Measurements from ENCODE around the gene SHF.
"Not testable (repeated sequence)": the region's sequence is repeated elsewhere in the genome, so short reads cannot be mapped to it uniquely, and the experiment has no call there.

The SHF gene

DNA sequence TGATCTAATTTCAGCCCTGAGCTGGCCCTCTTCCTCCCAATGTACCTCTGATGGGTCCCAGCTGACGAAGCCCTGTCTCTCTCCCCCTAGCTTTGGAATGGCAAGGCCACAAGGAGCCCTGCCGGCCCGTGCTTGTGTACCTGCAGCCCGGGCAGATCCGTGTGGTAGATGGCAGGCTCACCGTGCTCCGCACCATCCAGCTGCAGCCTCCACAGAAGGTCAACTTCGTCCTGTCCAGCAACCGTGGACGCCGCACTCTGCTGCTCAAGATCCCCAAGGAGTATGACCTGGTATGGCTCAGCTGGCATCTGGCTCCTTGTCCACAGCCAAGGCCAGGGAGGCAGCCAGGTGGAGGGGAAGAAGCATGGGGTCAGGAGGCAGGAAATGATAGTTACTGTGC, 43.8 kb downstream of the SHF start:
- DNase-seq (ENCODE audit: low spot score), result no peak

DNA sequence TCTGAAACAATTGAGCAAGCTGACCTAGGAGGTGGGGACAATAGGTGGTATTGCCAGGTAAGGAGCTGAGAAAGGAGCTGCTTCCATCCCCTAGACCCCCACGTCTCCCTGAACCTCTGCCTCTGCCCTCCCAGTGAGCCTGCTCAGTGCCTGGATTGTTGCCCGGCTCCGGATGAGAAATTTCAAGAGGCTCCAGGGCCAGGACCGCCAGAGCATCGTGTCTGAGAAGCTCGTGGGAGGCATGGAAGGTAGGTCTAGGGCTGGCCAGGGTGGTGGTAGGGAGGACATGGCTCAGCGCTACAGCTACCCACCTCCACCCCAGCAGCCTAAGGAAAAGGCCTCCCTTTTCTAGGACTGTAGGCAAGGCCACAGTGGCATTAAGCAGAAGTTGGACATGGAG, 44.7 kb downstream of the SHF start:
- DNase-seq (ENCODE audit: low spot score), result no peak

DNA sequence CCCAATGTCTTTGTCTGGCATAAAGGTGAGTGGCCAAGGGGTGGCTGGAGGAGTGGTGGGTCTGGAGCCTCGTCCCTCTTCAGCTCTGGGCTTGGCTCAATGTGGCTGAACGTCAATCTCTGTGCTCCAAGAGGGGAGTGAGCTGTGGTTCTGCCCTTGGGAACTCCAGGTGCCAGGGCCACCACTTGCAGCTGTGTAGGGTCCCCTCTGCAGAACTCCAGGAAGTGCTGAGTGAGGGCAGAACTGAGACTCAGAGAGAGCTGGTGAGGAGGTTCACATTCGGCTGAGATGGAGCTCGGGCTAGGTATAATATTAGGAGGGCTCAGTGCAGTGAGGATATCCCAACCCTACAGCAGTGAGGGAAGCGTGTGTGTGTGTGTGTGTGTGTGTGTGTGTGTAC, 46.4 kb downstream of the SHF start:
- DNase-seq (ENCODE audit: low spot score), result no peak

DNA sequence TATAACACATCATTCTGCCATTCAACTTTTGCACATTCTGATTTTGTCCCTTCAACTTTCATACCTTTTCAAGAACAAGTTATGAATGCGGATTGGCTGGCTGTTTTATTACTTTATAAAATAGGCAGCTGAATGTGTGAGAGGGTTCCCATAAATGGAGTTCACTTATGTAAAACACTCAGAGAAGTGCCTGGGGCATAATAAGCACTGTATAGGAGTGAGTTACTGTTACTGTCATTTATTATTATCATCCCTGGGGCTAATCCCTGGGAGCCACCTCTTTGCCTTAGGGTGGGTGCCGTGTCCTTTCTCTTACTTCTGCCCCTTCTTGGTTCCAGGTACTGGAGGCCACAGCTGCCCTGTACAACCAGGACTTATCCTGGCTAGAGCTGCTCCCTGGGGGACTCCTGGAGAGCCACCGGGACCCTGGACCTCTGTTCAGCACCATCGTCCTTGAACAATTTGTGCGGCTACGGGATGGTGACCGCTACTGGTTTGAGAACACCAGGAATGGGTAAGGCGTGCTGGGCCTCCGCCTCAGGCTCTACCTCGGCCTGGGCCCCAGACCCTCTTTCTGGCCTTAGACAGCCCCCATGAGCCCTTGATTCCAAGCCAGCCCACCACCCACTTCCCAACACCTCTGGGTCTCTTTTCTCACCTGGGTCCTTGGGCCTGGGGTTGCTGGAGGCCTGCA, 47.1 kb downstream of the SHF start:
- DNase-seq (ENCODE audit: low spot score), result no peak

DNA sequence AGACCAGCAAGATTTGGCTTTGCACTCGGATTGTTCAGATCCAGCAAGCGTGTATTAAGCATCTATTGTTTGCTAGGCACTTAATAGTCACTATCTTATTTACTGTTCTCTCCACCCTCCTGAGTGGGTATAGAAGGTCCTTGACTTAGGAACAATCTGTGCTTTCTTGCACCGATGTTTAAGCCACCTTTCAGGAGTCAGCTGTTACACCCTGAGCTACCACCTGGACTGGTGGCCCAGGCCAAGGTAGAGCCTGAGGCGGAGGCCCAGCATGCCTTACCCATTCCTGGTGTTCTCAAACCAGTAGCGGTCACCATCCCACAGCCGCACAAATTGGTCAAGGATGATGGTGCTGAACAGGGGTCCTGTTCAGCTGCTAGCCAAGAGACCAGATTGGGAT, 48.0 kb downstream of the SHF start:
- no peak for DNase-seq (ENCODE audit: low spot score)

DNA sequence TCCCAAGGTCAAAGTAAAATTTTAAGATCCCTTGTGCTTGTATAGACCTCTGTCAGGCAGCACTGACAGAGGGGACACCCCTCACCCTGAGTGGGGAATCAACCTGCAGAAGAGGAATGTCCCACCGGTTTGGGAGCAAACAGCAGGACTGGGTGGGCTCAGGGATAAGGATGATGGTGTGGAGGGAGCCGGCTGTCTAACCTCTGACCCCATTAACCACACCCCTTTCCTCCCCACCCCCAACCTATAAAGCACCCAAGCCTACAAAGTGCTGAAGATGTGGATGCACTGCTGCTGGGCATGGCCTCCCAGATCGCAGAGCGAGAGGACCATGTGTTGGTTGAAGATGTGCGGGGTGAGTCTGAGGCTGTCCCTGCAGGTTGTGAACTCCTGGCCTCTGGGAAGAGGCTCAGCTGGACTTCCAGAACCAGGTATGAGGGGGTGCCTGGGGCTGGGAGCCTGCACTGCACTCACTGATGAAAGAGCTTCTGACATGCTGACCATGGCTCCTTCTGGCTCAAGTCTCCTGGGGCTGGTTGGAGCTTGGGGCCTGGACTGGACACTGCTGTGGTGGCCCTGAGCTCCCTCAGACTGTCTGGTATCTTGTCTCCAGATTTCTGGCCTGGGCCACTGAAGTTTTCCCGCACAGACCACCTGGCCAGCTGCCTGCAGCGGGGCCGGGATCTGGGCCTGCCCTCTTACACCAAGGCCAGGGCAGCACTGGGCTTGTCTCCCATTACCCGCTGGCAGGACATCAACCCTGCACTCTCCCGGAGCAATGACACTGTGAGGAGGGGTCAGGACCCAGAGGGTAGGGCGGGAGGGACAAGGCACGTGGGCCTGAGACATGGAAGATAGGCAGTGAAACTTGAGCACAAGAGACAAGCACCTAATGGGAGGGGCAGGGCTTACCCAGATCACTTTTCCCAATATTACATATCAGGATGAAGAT, 48.7 kb downstream of the SHF start:
- no peak for DNase-seq (ENCODE audit: low spot score)

DNA sequence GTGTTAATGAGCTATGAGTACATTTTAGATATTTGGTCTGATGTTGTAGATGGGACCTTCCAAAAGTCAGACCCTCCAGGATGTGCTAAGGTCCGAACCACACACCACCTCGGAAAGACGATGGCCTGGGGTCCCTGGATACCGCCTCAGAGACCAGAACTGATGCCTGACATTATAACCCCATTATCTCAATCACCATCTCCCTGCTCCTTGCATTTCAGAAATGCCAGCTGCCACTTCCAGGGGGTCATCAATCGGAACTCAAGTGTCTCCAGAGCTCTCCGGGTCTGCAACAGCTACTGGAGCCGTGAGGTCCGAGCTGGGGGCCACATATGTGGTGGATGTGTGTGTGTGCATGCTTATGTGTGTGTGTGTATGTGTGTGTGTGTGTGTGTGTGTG, 50.1 kb downstream of the SHF start:
- no peak for DNase-seq (ENCODE audit: low spot score)

DNA sequence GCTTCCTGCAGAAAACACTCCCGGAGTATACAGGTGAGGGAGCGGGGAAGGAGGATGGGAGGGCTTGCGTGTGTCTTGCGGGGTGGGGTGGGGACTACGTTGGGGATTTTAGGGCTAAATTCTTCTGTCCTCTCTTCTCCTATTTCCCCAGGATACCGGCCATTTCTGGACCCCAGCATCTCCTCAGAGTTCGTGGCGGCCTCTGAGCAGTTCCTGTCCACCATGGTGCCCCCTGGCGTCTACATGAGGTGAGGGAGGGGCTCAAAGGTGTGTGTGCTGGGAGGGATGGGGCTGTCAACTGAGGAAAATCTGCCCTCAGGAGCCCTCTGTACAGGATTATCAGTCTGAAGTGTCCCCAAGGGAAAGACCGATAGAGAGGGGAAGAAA, 51.4 kb downstream of the SHF start:
- DNase-seq (ENCODE audit: low spot score), result no peak

DNA sequence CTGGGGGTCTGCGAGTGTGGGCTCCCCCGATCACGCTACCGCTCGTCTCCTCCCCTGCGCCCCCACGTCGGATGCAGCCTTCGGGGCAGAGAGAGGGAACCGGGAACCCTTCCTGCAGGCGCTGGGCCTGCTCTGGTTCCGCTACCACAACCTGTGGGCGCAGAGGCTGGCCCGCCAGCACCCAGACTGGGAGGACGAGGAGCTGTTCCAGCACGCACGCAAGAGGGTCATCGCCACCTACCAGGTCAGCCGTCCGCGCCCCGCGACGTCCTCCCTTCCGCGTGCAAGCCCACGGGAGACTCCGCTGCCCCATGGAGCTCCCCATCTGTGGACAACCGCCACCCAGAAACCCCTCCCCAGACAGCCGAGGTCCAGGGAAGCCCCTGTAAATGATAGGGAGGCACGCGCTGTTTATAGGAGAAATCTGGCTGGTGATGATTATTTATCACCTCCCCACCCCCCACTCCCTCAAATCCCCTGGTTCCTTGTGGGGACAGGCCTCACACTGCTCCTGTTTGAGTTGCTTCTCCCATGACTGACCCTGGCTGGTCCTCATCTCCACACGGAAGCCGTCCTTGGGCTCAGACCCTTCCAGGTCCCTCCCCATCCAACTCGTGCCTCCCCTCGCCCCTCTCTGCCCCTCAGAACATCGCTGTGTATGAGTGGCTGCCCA, 51.9 kb downstream of the SHF start:
- DNase-seq (ENCODE audit: low spot score), result not testable (repeated sequence)

DNA sequence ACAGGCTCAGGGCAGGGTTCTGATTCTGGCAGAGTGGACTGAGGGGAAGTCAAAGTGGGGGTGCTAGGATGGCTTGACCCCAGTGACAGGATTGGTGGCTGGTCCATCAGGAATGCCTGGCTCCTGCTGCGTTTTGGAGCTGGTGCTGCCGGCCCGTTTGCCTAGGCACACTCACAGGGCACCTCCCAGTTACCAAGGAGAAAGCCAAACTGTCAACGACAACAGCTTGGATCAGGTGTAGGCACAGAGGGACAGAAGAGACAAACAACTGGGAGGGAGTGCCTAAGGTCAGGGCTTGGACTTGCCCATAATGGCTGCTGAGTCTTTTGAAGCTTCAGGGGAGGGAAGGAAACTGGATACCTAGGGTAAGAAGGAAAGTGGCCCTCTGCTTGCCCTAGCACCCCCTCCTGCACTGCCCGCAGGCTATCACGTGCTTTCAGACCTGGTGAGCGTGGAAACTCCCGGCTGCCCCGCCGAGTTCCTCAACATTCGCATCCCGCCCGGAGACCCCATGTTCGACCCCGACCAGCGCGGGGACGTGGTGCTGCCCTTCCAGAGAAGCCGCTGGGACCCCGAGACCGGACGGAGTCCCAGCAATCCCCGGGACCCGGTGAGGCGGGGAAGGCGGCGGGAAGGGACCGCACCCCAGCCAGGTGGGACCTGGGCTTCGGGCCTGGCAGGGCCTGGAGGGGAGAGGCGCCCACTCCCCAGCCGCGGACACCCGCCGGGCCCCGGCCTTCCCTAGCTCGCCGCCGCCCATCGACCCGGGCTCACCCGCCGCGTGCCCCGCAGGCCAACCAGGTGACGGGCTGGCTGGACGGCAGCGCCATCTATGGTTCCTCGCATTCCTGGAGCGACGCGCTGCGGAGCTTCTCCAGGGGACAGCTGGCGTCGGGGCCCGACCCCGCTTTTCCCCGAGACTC, 52.8 kb downstream of the SHF start:
- no peak for DNase-seq (ENCODE audit: low spot score)

DNA sequence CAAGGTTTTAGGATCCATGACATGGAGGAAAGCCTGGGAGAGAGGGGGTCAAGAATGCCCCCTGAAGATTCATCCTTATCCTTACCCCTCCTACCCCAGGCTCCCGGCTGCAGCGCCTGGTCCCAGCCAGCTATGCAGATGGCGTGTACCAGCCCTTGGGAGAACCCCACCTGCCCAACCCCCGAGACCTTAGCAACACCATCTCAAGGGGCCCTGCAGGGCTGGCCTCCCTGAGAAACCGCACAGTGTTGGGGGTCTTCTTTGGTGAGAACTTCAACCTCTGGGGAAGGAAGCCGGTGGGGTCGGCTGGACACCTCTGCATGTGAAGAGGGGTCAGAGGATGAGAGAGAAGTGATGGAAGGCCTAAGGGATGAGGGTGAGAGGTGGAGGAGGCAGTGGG, 53.7 kb downstream of the SHF start:
- no peak for DNase-seq (ENCODE audit: low spot score)

DNA sequence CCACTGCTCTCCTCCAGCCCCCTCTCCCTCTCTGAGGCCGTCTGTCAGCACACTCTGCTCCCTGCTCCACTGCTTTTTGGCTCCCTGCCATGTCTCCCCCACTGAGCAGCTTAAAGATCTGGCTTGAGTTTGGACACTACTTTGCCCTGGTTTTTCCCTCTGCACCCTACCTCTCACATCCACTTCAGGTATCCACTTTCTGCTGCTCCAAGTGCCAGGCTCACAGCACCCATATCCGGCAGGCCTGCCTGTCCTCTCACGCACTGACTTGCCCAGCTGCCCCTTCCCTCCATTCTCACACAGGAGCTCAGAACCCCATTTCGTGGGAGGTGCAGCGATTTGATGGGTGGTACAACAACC, 54.2 kb downstream of the SHF start:
- DNase-seq (ENCODE audit: low spot score), result no peak

DNA sequence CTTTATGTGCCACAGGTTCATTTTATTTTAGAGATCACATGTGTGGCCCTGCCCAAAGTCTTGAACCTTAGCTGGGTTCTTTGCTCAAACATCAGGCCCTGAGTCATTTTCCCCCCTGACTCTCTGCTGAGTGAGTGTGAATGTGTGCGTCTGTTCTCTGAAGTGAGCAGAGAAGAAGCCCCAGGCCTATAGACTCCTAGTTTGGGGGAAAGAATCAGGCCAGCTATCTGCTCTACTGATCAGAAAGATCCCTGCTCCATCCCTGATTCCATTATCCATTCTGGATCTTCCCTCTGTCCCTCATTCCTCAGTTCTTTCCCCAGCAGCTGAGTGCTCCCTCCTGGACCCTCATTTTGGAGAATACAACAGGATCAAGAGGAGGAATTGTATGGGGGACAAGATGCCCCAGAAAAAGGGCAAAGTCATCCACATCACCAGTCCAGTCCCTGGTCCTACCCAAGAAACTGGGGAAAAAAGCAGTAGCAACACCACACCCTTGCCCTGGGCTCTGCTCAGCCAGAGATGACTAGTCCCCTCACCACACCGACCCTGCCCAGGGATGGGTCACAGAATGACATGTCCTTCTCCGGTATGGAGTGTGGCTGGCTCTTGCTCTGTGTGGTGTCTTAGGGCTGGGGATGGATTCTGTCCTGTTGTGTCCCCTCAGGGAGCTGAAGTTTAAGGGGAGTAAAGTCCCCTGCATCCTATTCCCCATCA, 54.8 kb downstream of the SHF start:
- no peak for DNase-seq (ENCODE audit: low spot score)

DNA sequence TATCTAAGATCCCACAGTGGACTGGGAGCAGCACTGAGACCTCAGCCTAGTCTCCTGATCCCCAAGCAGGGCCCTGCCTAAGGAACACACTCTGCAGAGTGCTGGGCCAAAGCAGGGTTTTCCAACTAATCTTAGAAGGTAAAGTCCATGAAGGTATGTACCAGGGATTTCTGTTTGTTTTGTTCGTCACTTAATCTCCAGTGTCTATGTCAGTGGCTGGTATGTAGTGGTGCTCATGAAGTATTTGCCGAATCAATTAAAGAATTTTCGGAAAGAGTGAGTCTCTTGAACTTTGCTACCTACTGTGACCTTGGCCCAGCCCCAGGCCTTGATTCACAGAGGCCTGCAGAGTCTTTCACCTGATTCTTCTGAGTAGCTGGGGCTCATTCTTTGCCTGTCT, 56.3 kb downstream of the SHF start:
- DNase-seq (ENCODE audit: low spot score), result no peak

DNA sequence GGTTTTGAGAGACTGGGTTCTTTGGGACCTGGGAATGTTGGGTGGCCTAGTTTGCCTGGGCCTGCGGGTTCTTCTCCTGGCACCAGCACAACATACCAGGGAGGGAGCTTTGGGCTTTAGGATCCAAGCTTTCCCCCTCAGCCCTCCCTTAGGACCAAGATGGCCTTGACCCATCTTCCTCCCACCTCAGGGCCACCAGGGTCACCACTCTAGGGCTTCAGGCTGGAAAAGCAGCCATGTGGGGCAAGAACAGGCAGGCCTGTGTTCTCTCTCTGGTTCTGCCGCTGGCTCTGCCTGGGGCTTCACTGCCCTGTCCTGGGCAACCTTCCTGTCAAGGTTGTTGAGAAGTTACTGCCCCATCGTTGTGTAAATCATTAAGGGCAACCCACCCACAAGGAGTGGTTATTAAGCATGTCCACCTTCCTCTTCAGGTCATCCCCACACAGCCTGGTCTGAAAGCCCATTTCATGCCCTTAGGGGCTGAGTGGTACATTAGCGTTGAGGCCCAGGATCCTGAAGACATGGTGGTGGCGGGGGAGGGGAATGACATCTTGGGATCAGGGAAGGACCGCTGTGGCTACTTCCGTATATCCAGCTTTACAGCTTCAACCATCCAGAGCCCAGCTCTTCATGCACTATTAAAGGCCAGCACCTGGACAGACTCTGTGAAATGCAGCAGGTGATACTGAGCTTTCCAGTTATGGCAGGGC, 57.3 kb downstream of the SHF start:
- no peak for DNase-seq (ENCODE audit: low spot score)

DNA sequence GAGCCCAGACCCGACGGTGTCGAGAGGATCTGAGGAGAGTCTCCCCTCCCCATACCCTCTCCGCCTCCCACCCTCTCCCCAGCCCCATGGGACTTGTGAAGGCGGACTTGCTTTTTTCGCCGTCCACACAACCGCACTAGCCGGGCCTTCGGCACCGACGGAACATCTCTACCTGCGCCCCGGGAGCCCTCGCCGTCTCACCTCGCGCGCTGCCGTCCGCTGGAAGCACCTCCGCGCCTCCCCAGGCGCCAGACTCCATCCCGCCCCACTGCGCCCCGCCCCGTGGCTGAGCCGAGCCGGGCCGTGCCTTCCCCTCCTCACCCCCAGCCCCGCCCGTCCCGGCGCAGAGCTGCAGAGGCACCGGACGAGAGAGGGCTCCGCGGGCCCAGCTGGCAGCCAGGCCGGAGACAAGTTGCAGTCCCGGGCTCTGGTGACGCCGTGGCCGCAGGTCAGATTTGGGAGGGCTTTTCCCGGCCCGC, 58.1 kb downstream of the SHF start, which contains the start of the genes DUOX1 and DUOXA1:
TSS of gene DUOX1 (plus strand) at position 344 of the 479 bp plus-strand sequence. CDS start 1,973 bp downstream, outside the sequence.
TSS of gene DUOXA1 (minus strand) at position 229 of the 479 bp plus-strand sequence. CDS start 6,865 bp downstream, outside the sequence.
- DNase-seq (ENCODE audit: low spot score), result no peak

DNA sequence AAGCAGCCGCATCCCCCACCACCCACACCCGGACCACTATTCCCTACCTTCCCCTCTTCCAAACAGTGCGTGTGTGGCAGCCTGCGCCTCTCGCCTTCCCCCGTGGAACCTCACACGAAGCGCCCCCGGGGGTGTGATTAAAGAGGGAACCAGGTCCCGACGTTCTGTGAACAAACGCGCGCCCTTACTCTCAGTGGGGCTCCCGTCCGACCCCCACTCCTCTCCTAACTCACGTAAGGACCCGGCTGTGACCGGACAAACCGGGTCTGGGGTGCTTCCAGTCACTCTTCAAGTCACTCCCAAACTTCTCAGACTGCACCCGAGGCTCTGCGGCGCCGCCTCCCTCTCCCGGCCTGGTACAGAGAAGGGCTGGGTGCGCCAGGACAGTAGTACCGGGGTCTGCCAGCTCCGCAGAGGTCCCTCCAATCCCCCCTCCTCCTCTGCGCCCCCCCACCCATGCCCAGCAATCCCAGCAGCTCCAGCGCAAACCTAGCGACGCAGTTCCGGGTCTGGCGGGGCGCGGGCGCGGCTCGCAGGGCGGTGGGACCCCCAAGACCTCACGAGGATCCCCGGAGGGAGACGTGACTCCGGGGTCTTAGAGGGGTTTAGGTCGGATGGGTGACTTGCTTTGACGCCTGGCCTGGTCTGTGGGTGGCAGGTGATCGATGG, 58.7 kb downstream of the SHF start:
- DNase-seq (ENCODE audit: low spot score), result no peak

DNA sequence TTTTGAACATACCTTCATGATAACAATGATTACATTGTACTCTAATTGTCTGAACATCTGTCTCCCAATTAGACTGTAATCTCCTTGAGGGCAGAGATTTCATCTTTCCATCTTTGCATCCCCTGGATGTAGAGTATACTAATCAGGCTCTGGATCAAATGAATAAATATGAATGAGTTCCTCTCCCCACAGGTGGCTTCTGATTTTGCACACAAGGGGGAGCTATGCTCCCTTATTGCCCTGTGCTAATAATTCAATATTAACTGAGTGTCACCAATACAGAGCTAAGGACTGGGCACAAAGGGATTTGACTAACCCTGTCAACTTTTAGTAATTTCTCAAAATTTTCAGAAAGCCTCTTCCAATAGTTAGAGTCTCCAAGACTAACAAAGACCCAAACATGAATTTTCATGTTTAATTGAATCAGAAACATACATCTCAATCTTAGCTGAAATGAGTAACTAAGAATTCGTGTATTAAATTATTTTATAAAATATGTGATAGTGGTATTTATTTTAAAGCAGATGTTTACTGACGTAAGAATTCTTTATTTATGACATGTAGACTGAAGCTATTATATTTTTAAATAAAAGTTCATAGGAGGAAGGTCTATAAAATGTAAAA, 61.1 kb downstream of the SHF start:
- peak; percentile 59 for DNase-seq (ENCODE audit: low spot score)

DNA sequence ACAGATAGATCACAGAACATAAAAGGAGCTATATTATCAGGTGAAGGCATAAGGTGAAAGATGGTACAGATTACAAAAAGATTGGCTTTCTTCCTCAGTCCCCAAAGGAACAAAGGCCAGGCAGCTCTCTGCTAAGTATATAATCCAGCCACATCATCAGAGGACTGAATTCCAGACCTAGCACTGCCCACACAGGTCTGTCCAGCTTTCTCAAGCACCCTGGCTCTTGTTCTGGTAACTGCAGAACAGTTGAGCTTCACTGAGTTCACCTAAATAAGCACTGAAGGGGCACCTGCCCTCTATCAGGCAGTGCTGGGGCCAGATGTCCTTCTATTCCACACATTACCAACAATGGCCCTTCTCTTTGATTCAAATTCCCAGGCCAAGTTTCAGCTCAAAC, 64.4 kb downstream of the SHF start:
- DNase-seq (ENCODE audit: low spot score), result no peak
